ENCODE measurements around the gene CRP.

- TF ChIP-seq CTCF (IDR thresholded peaks at IDR 0.05; ENCODE audit: low read depth, low read length), result no peak
- TF ChIP-seq EZH2phosphoT487 (IDR thresholded peaks at IDR 0.05; ENCODE audit: low read depth), result no peak
These were observed 36.6 kb upstream of the CRP start for GRCh38 chr1:159751031-159751430.

Data from OCI-LY3 (cell line).